ENCODE results near the gene ATXN2L.

DNA sequence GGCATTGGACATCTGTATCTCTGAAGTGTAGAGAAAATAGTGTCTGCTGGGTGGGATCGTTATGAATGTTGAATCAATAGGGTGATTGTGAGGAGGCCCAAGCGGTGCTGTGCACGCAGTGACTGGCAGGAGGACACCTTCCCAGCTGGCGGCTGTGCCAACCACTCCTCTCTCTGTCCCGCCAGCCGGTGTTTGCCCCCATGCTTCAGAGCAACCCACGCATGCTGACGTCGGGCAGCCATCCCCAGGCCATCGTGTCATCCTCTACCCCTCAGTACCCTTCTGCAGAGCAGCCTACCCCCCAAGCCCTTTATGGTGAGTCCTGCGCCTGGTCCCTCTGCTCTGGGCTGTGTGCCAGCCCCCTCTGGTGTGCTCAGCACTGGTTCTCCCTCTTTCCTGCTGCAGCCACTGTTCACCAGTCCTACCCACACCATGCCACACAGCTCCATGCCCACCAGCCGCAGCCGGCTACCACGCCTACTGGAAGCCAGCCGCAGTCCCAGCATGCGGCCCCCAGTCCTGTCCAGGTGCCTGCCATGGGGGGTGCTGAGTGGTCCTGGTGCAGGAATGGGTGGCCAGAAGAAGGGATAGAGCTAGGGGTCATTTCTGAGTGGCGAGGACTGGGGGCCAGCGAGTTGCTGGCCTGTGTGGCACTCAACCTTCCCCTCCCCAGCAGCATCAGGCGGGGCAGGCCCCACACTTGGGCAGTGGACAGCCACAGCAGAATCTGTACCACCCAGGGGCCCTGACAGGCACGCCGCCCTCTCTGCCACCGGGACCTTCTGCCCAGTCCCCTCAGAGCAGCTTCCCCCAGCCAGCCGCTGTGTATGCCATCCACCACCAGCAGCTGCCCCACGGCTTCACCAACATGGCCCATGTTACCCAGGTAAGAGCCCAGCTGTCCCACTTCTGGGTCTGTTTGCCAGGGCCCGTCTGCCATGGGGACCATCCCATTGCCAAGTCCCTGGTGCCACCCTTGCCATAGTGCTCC lies 12.4 kb downstream of the ATXN2L start:
- TF ChIP-seq POLR2AphosphoS5 (IDR thresholded peaks at IDR 0.05; ENCODE audit: borderline replicate concordance, low read depth, low read length) (no peak), EZH2 (IDR thresholded peaks at IDR 0.05) (no peak), FOXP2 (optimal IDR thresholded peaks at IDR 0.05; ENCODE audit: control extremely low read depth, extremely low read length, insufficient read depth) (no peak)

Measured in SK-N-MC (cell line).